ENCODE results near the gene NNMT. TPM values are rescaled to one million over a fixed set of nuclear protein-coding genes. Genes with fewer than 3 reads are reported as not detected.

The NNMT gene
- polyA plus RNA-seq, 1 donor from 2014 or later: not detected

DNA sequence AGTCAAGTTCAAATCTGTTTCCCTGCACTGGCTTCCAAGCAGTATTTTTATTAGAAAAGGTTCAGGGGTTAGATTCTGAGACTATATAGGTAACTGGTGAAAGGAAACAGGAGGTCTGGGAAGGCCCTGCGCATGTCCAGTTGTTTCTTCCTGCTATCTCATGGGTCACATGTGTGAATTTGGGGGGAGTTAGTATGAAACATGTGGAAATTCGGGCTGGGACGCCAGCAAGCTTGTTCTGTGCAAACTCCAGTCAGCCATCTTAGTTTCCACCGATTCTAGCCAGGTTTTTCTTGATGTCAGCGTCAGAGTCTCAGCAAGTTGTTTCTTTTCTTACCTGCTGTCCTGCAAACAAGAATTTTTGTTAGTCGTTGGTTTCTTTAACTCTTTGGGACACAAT, 46.8 kb downstream of the NNMT start:
- H2AFZ ChIP-seq (ENCODE audit: low read depth, low read length): no peak overlapping the region

DNA sequence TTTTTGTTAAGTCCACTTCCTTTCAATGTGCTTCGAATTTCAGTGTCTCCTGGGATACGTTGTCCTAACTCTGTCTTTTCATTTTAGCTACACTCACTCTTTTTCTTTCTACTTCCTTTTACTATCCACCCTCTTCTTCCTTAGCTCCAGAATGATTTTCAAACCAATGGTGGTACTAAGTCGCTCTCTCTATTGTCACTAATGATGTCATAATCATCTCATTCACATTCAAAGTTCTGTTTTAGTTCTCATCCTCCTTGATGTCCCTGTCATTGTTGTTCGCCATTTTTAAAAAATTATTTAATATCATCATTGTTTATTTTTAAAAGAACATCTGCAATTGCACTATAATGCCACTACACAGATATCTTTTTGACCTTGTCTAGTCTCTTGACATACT, 47.3 kb downstream of the NNMT start:
- H3K27ac ChIP-seq (ENCODE audit: low read length): no peak overlapping the region
- H3K4me2 ChIP-seq (ENCODE audit: low read length): no peak overlapping the region
- H2AFZ ChIP-seq (ENCODE audit: low read depth, low read length): no peak overlapping the region
- H3F3A ChIP-seq (ENCODE audit: insufficient read depth, low read length, poor library complexity, severe bottlenecking): no peaks in the 10 kb centered on the region
- H3K4me3 ChIP-seq (ENCODE audit: low read length): no peak overlapping the region
- H3K36me3 ChIP-seq (ENCODE audit: insufficient read depth, low read length): no peaks in the 10 kb centered on the region
- no peaks in the 10 kb centered on the region for H4K20me1 ChIP-seq (ENCODE audit: insufficient read depth)
- no peaks in the 10 kb centered on the region for H3K9me2 ChIP-seq (ENCODE audit: insufficient read depth, low read length)
- H3K9ac ChIP-seq (ENCODE audit: low read length): no peak overlapping the region
- H3K27me3 ChIP-seq (ENCODE audit: insufficient read depth, low read depth, low read length): no peaks in the 10 kb centered on the region
- H3K9me3 ChIP-seq (ENCODE audit: low read length): peaks cover 2% of the 10 kb centered on the region
- TF ChIP-seq RAD21 (conservative IDR thresholded peaks at IDR 0.05) (no peak), MXI1 (conservative IDR thresholded peaks at IDR 0.05; ENCODE audit: poor library complexity, severe bottlenecking) (no peak), TAF1 (IDR thresholded peaks at IDR 0.05; ENCODE audit: low read depth) (no peak), POLR2AphosphoS5 (IDR thresholded peaks at IDR 0.05) (no peak), EP300 (conservative IDR thresholded peaks at IDR 0.05; ENCODE audit: poor library complexity, severe bottlenecking) (no peak), EZH2 (IDR thresholded peaks at IDR 0.05; ENCODE audit: borderline replicate concordance, insufficient read depth, low read length, poor library complexity, severe bottlenecking) (no peak), SMC3 (conservative IDR thresholded peaks at IDR 0.05; ENCODE audit: poor library complexity) (no peak)
- TF ChIP-seq, protein P1, sequence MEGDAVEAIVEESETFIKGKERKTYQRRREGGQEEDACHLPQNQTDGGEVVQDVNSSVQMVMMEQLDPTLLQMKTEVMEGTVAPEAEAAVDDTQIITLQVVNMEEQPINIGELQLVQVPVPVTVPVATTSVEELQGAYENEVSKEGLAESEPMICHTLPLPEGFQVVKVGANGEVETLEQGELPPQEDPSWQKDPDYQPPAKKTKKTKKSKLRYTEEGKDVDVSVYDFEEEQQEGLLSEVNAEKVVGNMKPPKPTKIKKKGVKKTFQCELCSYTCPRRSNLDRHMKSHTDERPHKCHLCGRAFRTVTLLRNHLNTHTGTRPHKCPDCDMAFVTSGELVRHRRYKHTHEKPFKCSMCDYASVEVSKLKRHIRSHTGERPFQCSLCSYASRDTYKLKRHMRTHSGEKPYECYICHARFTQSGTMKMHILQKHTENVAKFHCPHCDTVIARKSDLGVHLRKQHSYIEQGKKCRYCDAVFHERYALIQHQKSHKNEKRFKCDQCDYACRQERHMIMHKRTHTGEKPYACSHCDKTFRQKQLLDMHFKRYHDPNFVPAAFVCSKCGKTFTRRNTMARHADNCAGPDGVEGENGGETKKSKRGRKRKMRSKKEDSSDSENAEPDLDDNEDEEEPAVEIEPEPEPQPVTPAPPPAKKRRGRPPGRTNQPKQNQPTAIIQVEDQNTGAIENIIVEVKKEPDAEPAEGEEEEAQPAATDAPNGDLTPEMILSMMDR (IDR thresholded peaks at IDR 0.05; ENCODE audit: poor library complexity, severe bottlenecking): no peak
- TF ChIP-seq, protein P2, sequence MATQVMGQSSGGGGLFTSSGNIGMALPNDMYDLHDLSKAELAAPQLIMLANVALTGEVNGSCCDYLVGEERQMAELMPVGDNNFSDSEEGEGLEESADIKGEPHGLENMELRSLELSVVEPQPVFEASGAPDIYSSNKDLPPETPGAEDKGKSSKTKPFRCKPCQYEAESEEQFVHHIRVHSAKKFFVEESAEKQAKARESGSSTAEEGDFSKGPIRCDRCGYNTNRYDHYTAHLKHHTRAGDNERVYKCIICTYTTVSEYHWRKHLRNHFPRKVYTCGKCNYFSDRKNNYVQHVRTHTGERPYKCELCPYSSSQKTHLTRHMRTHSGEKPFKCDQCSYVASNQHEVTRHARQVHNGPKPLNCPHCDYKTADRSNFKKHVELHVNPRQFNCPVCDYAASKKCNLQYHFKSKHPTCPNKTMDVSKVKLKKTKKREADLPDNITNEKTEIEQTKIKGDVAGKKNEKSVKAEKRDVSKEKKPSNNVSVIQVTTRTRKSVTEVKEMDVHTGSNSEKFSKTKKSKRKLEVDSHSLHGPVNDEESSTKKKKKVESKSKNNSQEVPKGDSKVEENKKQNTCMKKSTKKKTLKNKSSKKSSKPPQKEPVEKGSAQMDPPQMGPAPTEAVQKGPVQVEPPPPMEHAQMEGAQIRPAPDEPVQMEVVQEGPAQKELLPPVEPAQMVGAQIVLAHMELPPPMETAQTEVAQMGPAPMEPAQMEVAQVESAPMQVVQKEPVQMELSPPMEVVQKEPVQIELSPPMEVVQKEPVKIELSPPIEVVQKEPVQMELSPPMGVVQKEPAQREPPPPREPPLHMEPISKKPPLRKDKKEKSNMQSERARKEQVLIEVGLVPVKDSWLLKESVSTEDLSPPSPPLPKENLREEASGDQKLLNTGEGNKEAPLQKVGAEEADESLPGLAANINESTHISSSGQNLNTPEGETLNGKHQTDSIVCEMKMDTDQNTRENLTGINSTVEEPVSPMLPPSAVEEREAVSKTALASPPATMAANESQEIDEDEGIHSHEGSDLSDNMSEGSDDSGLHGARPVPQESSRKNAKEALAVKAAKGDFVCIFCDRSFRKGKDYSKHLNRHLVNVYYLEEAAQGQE (IDR thresholded peaks at IDR 0.05; ENCODE audit: borderline replicate concordance): no peak
- H3K79me2 ChIP-seq (replicated peaks; ENCODE audit: insufficient read depth, low read length): no peaks in the 10 kb centered on the region

More for the DNA sequence above, 46.8 kb downstream of the NNMT start:
- Histone ChIP-seq H3K9me3 (ENCODE audit: low read length) (peaks cover 2% of the 10 kb centered on the region), H3K27ac (ENCODE audit: low read length) (no peak overlapping the region), H3F3A (ENCODE audit: insufficient read depth, low read length, poor library complexity, severe bottlenecking) (no peaks in the 10 kb centered on the region), H3K36me3 (ENCODE audit: insufficient read depth, low read length) (no peaks in the 10 kb centered on the region), H3K4me3 (ENCODE audit: low read length) (no peak overlapping the region), H3K4me2 (ENCODE audit: low read length) (no peak overlapping the region), H3K79me2 (replicated peaks; ENCODE audit: insufficient read depth, low read length) (no peaks in the 10 kb centered on the region), H4K20me1 (ENCODE audit: insufficient read depth) (no peaks in the 10 kb centered on the region), H3K9me2 (ENCODE audit: insufficient read depth, low read length) (no peaks in the 10 kb centered on the region), H3K27me3 (ENCODE audit: insufficient read depth, low read depth, low read length) (no peaks in the 10 kb centered on the region), H3K9ac (ENCODE audit: low read length) (no peak overlapping the region)
- TF ChIP-seq MXI1 (conservative IDR thresholded peaks at IDR 0.05; ENCODE audit: poor library complexity, severe bottlenecking): no peak
- TF ChIP-seq, protein P1 (IDR thresholded peaks at IDR 0.05; ENCODE audit: poor library complexity, severe bottlenecking): no peak
- TF ChIP-seq SMC3 (conservative IDR thresholded peaks at IDR 0.05; ENCODE audit: poor library complexity): no peak
- TF ChIP-seq EZH2 (IDR thresholded peaks at IDR 0.05; ENCODE audit: borderline replicate concordance, insufficient read depth, low read length, poor library complexity, severe bottlenecking): no peak
- no peak for TF ChIP-seq TAF1 (IDR thresholded peaks at IDR 0.05; ENCODE audit: low read depth)
- TF ChIP-seq POLR2AphosphoS5 (IDR thresholded peaks at IDR 0.05): no peak
- no peak for TF ChIP-seq RAD21 (conservative IDR thresholded peaks at IDR 0.05)
- TF ChIP-seq, protein P2 (IDR thresholded peaks at IDR 0.05; ENCODE audit: borderline replicate concordance): no peak
- no peak for TF ChIP-seq EP300 (conservative IDR thresholded peaks at IDR 0.05; ENCODE audit: poor library complexity, severe bottlenecking)
